Measurements from ENCODE around the gene CLTCL1.

The CLTCL1 gene

GRCh38 chr22:19225560-19225959 lies 66.0 kb downstream of the CLTCL1 start:
- H3K36me3 ChIP-seq: peaks cover 96% of the 10 kb centered on the region
- no peaks in the 10 kb centered on the region for H3K27me3 ChIP-seq
- no peak overlapping the region for H3K27ac ChIP-seq
- no peak overlapping the region for H3K4me3 ChIP-seq (ENCODE audit: low read depth in 1 of 2, low read length in 1 of 2)
- H3K9me3 ChIP-seq: no peaks in the 10 kb centered on the region
- H3K4me1 ChIP-seq (ENCODE audit: control insufficient read depth in 1 of 2, insufficient read depth in 1 of 2, low read depth in 1 of 2, low read length in 1 of 2): no peaks in the 10 kb centered on the region
- TF ChIP-seq CTCF (IDR thresholded peaks at IDR 0.05): no peak

DNA sequence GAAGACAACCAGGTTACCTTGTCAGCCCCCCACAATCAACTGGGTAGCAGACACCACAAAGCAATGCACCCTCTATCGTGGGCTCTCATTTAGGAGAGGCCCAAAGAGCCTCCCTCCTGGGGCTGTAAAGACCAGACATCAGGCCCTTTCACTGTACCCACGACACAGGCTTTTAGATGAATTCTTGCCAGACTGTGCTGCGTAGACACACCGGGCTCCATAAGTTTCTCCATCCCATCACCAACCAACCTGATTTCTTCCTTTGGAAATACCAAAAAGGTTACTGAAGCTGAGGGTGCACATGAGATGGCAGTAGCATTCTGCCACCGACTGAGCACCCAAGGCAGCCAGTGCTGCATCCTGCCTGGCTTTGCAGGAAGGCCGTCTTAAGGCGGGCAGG lies 66.5 kb downstream of the CLTCL1 start:
- H3K9me3 ChIP-seq: no peaks in the 10 kb centered on the region
- H3K27me3 ChIP-seq: no peaks in the 10 kb centered on the region
- H3K36me3 ChIP-seq: peaks cover 96% of the 10 kb centered on the region
- H3K4me3 ChIP-seq (ENCODE audit: low read depth in 1 of 2, low read length in 1 of 2): no peak overlapping the region
- no peaks in the 10 kb centered on the region for H3K4me1 ChIP-seq (ENCODE audit: control insufficient read depth in 1 of 2, insufficient read depth in 1 of 2, low read depth in 1 of 2, low read length in 1 of 2)
- no peak for TF ChIP-seq CTCF (IDR thresholded peaks at IDR 0.05)
- no peak overlapping the region for H3K27ac ChIP-seq

DNA sequence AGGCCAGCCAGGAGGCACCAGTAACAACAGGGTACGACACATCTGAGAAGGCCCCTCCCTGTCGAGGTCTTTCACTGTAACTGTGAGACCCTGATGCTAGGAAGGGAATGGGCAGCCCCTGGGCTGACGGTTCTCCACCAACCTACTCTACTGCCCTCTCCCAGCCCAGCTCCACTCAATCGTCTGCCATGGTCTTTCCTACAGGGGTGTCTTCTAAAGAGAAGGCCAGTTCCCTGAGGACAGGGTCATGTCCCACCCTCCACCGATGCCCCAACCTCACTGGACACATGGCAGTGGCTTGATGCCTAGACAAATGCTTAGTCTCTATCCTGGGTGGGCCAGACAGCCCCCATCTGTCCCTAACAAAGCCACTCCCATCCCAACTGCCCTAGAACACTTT lies 67.0 kb downstream of the CLTCL1 start:
- H3K27ac ChIP-seq: no peak overlapping the region
- H3K9me3 ChIP-seq: no peaks in the 10 kb centered on the region
- peaks cover 97% of the 10 kb centered on the region for H3K36me3 ChIP-seq
- H3K4me3 ChIP-seq (ENCODE audit: low read depth in 1 of 2, low read length in 1 of 2): no peak overlapping the region
- H3K4me1 ChIP-seq (ENCODE audit: control insufficient read depth in 1 of 2, insufficient read depth in 1 of 2, low read depth in 1 of 2, low read length in 1 of 2): no peaks in the 10 kb centered on the region
- no peak for TF ChIP-seq CTCF (IDR thresholded peaks at IDR 0.05)
- no peaks in the 10 kb centered on the region for H3K27me3 ChIP-seq

DNA sequence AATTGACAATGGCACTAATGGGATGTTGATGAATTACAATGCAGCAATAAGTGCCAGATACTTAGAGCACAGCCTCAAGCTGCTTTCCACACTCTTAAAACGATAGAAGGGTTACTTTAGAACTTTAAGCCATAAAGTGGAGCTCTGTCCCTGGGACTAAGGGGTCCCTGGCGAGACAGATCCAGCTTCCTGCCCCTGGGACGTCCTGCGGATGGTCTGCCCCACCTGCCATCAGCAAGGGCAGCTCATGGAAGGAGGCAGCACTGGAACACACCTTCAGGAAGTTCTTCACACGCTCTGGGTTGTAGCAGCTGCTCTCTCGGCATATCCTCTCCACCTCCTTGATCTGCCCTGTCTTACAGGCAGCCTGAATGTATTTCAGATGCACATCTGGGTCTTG lies 67.9 kb downstream of the CLTCL1 start:
- Histone ChIP-seq H3K9me3 (no peaks in the 10 kb centered on the region), H3K4me3 (ENCODE audit: low read depth in 1 of 2, low read length in 1 of 2) (no peak overlapping the region), H3K27ac (no peak overlapping the region), H3K27me3 (no peaks in the 10 kb centered on the region), H3K36me3 (peaks cover 97% of the 10 kb centered on the region), H3K4me1 (ENCODE audit: control insufficient read depth in 1 of 2, insufficient read depth in 1 of 2, low read depth in 1 of 2, low read length in 1 of 2) (no peaks in the 10 kb centered on the region)
- TF ChIP-seq CTCF (IDR thresholded peaks at IDR 0.05): no peak

GRCh38 chr22:19223110-19223509 lies 68.4 kb downstream of the CLTCL1 start:
- H3K27me3 ChIP-seq: no peaks in the 10 kb centered on the region
- H3K36me3 ChIP-seq: peaks cover 97% of the 10 kb centered on the region
- no peak overlapping the region for H3K27ac ChIP-seq
- no peaks in the 10 kb centered on the region for H3K9me3 ChIP-seq
- TF ChIP-seq CTCF (IDR thresholded peaks at IDR 0.05): no peak
- no peak overlapping the region for H3K4me3 ChIP-seq (ENCODE audit: low read depth in 1 of 2, low read length in 1 of 2)
- H3K4me1 ChIP-seq (ENCODE audit: control insufficient read depth in 1 of 2, insufficient read depth in 1 of 2, low read depth in 1 of 2, low read length in 1 of 2): no peaks in the 10 kb centered on the region

All from neutrophil (primary cell).